RCC 7860 (cell line): ENCODE data around the gene WDR1.
A peak's percentile ranks its signal among the peaks of the same experiment; 100 is the strongest.

Experiments used
- DNase-seq: peaks from one replicate; pipeline ENCODE4 v3.0.0-alpha.2; 2015; ENCODE audit warnings: low spot score
- FAIRE-seq: peaks from 2 replicates; lab custom pipeline; 2012; peaks lifted over from hg19 to GRCh38; lab: Jason Lieb, UNC

WDR1 gene

DNA sequence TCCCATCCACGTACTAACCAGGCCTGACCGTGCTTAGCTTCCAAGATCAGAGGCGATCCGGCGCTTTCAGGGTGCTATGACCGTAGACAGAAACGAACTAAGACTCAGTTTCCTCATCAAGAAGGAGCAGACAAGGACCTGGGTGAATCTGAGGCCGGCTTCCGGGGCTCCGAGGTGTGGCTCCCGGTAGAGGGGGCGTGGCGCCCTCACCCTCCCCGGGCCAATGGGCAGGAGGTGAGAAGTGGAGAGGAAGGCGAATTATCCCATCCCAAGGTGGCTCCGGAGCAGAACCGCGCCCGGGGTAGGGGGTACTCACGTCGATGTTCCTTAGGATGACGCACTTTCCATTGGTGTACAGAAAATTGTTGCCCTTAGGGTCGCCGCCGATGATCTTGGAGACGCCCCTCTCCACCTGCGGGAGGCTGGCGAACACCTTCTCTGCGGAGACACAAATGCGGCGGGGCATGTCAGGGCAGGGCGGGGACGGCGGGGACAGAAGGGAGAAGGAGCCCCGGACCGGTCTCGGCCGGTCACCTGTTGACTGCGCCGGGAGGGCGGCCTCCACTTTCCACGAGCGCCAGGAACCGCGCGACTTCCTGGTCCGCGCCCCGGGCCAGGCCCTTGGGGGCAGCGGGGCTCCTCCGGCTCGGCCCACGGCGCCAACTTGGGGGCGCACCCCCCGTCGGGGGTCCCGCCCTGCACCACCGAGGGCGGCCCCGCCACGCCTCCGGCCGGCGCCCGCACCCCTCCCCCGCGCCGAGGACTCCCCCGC, 616 bp downstream of the WDR1 start:
- FAIRE-seq (peak; percentile 39), DNase-seq (peak; percentile 61)

GRCh38 chr4:10115271-10115796, 1.3 kb downstream of the WDR1 start:
- DNase-seq (peak; percentile 29), FAIRE-seq (no peak)

DNA sequence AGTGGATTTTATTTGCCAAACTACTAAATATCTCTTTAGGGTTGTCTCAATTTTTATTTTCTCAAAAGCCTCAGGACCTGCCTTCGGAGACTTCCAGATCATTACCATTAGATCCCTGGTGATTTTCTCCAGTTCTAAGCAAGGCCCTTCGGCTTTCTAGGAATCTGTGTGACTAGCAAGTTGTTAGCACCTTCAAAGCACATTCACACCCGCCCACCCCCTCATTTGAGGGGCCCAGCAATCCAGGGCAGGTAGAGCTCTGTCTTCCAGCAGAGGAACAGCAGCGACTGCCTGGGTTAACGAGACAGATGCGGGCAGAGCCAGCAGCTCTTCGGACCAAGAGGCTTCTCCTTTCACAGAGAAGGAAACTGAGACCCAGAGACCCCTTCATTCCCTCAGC, 2.0 kb downstream of the WDR1 start:
- FAIRE-seq, result no peak
- no peak for DNase-seq

- FAIRE-seq, result no peak
- no peak for DNase-seq
These were observed 2.5 kb downstream of the WDR1 start for GRCh38 chr4:10114147-10114546.

GRCh38 chr4:10113362-10114047, 3.1 kb downstream of the WDR1 start:
- DNase-seq (no peak), FAIRE-seq (no peak)

DNA sequence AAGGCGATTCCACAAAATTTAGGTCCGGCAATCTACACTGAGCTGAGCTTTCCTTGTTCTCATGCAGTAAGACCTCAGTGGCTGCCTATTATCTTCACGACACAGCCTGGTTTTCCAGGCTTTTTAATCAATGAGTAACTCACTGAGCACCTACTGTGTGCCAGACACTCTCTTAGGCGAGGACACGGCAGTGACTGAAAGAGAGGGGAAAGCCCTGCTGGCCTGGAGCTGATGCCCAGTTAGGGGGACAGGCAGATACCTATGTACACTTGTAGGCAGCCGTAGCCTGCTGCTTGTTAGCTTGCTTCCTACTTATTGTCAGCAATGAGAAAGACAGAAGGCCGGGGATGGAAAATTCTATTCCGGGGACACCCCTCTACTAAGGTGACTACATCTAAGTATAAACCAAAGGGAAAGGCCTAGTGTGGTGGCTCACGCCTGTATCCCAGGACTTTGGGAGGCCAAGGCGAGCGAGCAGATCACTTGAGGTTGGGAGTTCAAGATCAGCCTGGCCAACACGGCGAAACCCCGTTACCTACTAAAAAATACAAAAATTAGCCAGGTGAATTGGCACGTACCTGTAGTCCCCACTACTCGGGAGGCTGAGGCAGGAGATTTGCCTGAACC, 3.8 kb downstream of the WDR1 start:
- DNase-seq (no peak), FAIRE-seq (no peak)

- no peak for DNase-seq
- no peak for FAIRE-seq
These were observed 5.4 kb downstream of the WDR1 start for GRCh38 chr4:10111067-10111801.

GRCh38 chr4:10109995-10110670, 6.5 kb downstream of the WDR1 start:
- FAIRE-seq (no peak), DNase-seq (no peak)

DNA sequence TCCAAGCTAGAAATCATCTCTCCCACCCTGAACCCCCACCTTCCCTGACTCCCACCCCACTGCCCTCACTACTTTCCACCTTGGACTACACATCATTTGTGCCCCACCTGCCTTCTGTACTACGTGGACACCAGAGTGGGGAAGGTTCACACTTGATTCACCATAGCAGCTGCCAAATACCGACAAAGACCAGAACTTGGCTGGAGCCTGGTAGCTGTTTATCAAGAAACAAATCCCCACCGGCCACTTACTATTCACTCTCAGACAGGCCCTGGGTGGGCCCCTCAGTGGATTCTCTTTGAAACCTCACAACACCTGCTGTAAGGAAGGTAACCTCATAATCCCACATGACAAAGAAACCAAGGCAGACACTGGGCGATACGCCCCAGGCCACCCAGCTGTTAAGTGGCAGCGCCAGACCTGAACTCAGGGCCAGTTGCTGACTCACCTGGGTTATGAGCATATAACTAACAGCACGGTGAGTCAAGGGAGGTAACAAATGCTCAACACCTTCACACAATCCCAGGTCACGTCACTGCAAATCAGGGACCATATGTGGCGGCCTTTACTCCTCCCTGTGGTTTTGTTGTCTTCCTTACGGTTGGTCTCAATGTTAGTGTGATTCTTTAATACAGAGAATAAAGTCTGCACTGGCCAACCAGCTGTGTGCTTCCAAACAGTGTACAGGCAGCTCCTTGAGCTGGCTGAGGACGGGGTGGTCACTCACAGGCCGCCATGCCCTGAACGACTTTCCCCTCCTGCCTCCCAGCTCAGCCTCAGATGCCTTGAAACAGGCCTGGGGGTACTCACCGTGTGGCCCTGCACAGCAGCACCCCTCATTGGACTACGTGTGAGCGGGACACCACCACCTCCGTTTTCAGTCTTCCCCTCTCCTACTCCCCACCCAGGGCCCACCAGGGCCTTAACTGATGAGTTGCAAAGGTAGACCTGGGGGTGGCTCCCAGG, 7.5 kb downstream of the WDR1 start:
- FAIRE-seq (peak; percentile 77), DNase-seq (peak; percentile 82)

GRCh38 chr4:10108391-10108790, 8.2 kb downstream of the WDR1 start:
- FAIRE-seq (no peak), DNase-seq (no peak)

DNA sequence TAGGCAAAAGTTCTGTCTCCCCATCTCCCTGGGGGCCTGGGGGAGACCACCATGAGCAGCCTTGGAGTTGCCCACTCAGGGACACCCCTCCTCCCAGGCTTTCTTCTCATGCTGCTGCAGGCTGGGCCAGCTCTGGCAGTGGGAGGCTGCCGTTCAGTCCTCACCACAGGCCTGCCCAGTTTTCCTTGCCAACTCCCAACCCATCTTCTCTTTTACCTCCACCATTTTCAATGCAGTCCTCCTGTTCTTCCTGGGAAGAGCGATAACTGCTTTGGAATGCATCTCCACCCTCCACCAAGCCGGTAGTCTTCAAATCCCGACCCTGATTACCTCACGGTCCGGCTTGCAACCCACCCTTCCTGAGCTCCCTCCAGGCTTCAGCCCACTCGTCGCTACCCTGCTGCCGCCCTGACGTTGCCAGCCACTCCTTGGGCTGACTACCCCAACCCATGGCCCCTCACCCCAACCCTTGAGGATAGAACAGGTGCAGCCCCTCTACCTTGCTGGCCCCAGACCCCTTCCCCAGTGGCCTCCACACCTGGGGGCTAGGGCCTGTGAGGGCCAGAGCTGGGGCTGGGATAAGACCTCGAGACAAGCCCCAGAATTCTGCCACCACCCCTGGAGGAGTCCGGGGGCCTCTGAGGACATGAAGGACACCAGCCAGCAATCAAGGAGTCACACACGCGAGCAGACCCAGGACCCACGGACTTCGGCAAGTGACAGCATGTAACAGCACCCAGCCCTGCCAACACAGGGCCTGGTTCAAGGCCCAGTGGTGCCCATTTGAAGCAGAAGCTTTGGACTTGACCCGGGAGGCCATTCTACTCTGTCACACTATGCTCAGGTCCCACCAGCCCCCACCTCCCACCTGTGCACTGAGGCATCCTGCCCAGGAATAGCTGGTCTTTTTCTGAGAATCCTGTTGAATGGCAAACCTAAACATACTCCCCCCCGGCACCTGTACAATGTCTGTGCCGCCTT, 9.2 kb downstream of the WDR1 start:
- FAIRE-seq, result no peak
- DNase-seq, result no peak

GRCh38 chr4:10106421-10107039, 10.1 kb downstream of the WDR1 start:
- DNase-seq (peak; percentile 95), FAIRE-seq (peak; percentile 95)

DNA sequence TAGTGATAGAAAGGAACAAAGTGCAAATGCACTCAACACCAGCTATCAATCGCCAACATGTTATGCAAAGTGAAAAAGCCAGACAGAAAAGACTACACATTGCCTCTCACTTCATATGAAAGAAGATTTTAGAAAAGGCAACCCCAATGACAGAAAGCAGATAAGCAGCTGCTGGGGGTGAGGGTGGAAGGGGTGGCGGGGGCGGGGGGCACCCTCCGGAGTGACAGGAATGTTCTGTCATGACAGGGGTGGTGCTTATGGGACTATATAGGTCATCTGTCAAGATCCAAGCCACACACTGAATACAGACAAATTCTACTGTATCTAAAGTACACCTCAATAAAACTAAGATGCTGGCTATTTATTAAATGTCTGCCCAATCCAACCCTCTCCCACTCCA, 10.7 kb downstream of the WDR1 start:
- no peak for FAIRE-seq

GRCh38 chr4:10105421-10105820, 11.2 kb downstream of the WDR1 start:
- FAIRE-seq, result no peak
- DNase-seq, result no peak

More for the DNA sequence above, 10.7 kb downstream of the WDR1 start:
- DNase-seq, result no peak

GRCh38 chr4:10104991-10105276, 11.7 kb downstream of the WDR1 start:
- DNase-seq (no peak), FAIRE-seq (no peak)

GRCh38 chr4:10104211-10104990, 12.2 kb downstream of the WDR1 start:
- no peak for FAIRE-seq

More at GRCh38 chr4:10104211-10104990, 12.2 kb downstream of the WDR1 start:
- DNase-seq, result no peak
